IPS-18c (cell line): ENCODE results near the gene GOLGA3.
"Not testable (repeated sequence)": the region's sequence is repeated elsewhere in the genome, so short reads cannot be mapped to it uniquely, and the experiment has no call there.

Experiments
- H3K4me3 ChIP-seq: 2 replicates; pipeline ENCODE4 v1.7.0; 2013; ENCODE audit warnings: low read depth, mild to moderate bottlenecking, low read length, moderate library complexity; ENCODE audit not compliant: insufficient read depth
- H3K9me3 ChIP-seq: one replicate; pipeline ENCODE4 v1.6.1; 2013; ENCODE audit warnings: mild to moderate bottlenecking, low read length, moderate library complexity; ENCODE audit not compliant: control insufficient read depth, insufficient read depth

The GOLGA3 gene, protein sequence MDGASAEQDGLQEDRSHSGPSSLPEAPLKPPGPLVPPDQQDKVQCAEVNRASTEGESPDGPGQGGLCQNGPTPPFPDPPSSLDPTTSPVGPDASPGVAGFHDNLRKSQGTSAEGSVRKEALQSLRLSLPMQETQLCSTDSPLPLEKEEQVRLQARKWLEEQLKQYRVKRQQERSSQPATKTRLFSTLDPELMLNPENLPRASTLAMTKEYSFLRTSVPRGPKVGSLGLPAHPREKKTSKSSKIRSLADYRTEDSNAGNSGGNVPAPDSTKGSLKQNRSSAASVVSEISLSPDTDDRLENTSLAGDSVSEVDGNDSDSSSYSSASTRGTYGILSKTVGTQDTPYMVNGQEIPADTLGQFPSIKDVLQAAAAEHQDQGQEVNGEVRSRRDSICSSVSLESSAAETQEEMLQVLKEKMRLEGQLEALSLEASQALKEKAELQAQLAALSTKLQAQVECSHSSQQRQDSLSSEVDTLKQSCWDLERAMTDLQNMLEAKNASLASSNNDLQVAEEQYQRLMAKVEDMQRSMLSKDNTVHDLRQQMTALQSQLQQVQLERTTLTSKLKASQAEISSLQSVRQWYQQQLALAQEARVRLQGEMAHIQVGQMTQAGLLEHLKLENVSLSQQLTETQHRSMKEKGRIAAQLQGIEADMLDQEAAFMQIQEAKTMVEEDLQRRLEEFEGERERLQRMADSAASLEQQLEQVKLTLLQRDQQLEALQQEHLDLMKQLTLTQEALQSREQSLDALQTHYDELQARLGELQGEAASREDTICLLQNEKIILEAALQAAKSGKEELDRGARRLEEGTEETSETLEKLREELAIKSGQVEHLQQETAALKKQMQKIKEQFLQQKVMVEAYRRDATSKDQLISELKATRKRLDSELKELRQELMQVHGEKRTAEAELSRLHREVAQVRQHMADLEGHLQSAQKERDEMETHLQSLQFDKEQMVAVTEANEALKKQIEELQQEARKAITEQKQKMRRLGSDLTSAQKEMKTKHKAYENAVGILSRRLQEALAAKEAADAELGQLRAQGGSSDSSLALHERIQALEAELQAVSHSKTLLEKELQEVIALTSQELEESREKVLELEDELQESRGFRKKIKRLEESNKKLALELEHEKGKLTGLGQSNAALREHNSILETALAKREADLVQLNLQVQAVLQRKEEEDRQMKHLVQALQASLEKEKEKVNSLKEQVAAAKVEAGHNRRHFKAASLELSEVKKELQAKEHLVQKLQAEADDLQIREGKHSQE (N-terminal part only)

DNA sequence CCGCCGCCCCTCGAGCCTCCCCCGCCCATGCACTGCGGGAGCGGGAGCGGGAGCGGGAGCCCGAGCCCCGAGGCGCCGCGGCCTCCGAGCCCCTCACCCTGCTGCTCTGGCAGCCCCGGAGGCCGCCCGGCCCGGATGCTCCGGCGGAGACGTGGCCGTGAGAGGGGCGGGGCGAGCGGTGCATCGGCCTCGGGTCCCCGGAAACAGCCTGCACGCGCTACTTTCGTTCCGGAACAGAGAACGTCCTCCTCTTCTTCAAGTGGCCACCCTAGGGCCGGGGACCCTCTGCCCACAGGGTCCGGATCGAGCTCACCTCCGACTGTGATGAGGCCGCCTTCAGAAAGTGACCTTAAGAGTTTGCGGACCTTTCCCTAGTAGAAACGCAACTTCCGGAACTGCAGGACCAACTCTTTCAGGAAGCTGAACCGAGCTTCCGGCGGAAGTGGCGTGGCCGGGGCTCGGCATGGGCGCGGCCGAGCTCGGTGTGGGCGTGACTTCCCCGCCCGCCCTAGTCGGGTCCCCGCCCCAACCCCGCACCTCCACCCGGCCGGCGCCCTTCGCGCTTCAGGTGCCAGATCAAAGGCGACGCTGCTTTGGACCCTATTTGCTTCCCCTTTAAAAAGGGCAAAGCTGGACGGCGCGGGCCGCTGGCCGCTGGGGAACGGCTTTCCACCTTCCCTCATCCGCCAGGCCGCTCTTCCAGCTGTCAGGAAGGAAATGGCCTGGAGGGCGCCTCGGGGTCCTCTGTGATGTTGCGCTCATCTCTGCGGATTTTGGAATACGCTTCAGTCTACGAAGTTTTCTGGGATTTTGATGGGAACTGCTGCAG, at the start of gene GOLGA3:
GOLGA3 (minus strand) TSS at position 164 of the 829 bp plus-strand sequence. CDS start 6,741 bp downstream, outside the sequence.
- Histone ChIP-seq H3K9me3 (peaks cover 2% of the 10 kb centered on the region), H3K4me3 (peak within 1 kb of the TSS; percentile 95)

DNA sequence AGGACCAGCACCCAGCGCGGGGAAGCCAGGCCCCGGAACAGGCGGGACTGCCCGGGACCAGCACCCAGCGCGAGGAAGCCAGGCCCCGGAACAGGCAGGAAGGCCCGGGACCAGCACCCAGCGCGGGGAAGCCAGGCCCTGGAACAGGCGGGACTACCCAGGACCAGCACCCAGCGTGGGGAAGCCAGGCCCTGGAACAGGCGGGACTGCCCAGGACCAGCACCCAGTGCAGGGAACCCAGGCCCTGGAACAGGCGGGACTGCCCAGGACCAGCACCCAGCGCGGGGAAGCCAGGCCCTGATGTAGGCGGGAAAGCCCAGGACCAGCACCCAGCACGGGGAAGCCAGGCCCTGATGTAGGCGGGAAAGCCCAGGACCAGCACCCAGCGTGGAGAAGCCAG, 46.0 kb upstream of the GOLGA3 start:
- not testable (repeated sequence) for H3K9me3 ChIP-seq, H3K4me3 ChIP-seq

DNA sequence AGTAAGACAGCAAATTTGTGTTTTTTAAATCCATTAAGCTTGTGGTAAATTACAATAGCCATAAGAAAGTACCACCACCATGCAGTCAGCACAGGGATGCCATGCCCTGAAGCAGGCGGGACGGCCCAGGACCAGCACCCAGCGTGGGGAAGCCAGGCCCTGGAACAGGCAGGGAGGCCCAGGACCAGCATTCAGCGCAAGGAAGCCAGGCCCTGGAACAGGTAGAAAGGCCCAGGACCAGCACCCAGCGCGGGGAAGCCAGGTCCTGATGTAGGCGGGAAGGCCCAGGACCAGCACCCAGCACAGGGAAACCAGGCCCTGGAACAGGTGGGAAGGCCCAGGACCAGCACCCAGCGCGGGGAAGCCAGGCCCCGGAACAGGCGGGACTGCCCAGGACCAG, 45.5 kb upstream of the GOLGA3 start:
- no peak overlapping the region for H3K4me3 ChIP-seq
- H3K9me3 ChIP-seq = no peaks in the 10 kb centered on the region

DNA sequence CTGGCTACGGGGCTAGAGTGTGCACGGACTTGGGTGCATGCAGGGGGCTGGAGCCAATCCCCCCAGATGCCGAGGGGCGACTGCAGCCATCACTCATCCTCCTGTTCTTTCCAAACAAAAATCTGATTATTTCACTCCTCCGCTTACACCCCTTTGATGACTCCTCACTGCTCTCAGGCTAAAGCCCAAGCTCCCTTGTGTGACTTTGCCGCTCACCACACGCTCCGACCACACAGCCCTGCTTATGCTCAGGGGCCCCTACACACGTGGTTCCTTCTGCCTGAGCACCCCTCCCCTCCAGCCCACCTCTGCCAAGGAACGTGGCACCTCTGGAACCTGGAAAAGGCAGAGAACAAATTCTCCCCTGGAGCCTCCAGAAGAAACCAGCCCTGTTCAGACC, 45.1 kb upstream of the GOLGA3 start:
- no peak overlapping the region for H3K4me3 ChIP-seq
- no peaks in the 10 kb centered on the region for H3K9me3 ChIP-seq

DNA sequence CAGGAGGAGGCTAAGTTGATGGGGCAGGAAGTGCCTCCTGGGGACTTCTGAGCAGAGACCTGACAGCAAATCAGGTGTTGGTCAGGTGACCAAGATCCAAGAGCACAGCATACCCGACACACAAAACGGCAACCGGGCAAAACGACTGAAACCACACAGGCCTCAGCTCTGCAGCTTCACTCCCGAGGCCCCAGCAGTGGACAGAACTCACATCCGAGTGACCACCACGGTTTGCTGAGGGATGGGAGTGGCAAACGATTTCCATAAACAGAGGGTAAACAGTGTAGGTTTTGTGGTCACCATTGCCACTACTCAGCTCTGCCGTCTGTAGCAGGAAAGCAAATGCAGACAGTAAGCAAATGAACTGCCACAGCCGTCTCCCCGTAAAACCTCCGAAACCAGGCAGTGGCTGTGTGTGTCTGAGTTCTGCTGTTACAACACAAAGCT, 44.3 kb upstream of the GOLGA3 start:
- no peak overlapping the region for H3K4me3 ChIP-seq
- no peaks in the 10 kb centered on the region for H3K9me3 ChIP-seq

DNA sequence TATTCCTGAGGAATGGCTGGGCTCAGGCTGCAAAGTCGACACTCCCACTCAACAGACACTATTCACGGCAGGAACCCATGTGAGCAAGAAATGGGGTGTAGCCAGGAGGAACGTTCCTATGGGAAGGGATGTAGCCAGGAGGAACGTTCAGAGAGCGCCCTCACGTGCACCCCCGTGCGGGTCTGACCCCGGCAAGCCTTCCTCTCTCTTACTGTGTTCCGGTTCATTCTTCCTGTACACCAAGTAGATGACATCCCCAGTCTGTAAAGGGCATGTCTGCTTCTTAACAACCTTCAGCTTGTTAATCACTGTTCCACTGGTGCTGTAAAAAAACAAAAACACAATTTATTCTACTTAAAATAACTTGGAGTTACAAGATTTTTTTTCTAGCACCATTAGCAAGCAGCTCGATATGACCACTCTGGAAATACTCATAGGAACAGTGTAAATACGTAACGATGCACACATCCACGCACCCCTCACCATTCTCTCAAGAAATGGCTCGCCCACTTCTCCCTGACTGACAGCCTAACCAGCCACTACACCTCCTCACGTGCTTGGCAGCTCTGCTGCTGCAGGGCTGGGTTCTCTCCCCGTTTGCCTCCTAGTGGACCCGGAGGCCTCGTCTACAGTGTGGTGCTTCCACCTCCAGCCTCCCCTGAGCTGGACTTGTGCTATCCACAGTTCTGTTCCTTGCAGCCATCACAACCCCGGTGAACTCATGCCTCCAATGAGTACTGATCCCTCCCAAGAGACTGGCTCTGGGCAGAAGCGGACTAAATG, 43.6 kb upstream of the GOLGA3 start:
- Histone ChIP-seq H3K4me3 (no peak overlapping the region), H3K9me3 (no peaks in the 10 kb centered on the region)

DNA sequence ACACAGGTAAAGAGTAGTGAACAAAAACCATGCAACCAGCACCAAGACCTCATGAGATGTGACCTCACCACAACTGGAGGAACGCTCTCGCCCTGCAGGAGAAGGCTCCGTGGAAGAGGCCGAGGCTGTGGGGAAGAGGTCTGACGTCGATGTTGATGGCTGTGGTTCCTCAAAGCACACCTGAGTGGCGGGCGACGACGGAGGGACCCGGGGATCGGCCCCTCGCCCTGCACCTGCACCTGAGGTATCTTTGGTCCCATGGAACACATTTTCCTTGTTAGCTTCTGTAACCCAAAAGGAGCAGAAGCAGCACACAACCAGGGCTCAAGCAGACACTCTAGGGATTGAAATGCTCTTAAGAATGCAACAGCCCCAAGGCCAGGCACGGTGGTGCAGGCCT, 40.9 kb upstream of the GOLGA3 start:
- no peaks in the 10 kb centered on the region for H3K9me3 ChIP-seq
- no peak overlapping the region for H3K4me3 ChIP-seq

DNA sequence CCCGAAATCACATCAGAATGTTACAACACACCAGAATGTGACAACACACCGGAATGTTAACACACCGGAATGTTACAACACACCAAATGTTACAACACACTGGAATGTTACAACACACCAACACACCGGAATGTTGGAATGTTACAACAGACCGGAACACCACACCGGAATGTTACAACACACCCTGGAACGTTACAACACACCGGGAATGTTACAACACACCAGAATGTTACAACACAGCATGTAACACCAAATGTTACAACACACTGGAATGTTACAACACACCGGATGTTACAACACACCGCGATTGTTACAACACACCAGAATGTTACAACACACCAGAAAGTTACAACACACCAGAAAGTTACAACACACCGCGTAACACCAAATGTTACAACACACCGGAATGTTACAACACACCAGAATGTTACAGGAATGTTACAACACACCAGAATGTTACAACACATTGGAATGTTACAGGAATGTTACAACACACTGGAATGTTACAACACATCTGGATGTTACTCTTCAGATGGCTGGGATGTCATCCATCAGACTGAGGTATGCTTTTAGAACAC, 37.7 kb upstream of the GOLGA3 start:
- Histone ChIP-seq H3K4me3 (no peak overlapping the region), H3K9me3 (no peaks in the 10 kb centered on the region)

DNA sequence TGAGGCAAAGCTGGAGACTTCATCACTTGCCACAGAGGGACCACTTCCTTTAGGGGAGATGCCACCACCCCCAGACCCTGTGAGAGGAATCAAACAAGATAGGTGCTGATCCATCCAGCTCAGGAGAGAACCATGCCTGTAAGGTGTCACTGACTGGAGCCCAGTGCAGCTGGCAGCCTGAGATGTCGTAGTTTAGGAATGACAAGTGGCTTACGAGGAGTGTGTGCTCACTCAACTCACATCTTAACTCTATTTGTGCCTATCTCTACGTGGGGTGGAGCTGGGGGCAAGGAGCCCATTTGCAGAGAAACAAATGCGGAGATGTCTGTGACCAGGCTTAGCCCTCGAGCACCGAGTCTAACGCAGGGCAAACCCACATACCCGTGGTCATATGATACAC, 32.9 kb upstream of the GOLGA3 start:
- Histone ChIP-seq H3K4me3 (no peak overlapping the region), H3K9me3 (no peaks in the 10 kb centered on the region)

DNA sequence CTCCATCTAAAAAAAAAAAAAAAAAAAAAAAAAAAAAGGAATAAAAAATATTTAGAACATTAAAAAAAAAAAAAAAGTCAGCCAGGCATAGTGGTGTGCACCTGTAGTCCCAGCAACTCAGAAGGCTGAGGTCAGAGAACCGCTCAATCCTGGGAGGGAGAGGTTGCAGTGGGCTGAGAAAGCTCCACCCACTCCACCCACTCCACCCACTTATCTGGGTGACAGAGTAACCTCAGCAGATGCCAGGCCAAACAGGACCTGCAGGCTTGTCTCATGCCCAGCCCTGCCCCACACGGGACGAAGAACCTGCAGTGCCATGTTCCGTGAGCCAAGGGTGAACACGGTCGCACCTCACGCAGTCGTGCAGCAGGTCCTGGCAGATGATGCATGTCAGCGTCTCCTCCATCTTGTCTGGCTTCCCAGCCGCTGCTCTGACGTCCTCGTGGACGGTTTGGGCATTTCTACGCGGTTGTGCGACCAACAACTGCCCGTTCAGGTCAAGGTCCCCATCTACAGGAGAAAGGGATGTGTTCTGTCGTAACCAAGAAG, 30.1 kb upstream of the GOLGA3 start:
- Histone ChIP-seq H3K4me3 (no peak overlapping the region), H3K9me3 (no peaks in the 10 kb centered on the region)

DNA sequence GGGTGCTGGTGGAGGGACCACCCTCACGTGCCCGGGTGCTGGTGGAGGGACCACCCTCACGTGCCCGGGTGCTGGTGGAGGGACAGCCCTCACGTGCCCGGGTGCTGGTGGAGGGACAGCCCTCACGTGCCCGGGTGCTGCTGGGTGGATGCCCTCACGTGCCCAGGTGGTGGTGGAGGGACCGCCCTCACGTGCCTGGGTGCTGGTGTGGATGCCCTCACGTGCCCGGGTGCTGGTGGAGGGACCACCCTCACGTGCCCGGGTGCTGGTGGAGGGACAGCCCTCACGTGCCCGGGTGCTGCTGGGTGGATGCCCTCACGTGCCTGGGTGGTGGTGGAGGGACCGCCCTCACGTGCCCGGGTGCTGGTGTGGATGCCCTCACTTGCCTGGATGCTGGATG, 28.4 kb upstream of the GOLGA3 start:
- H3K9me3 ChIP-seq, H3K4me3 ChIP-seq: not testable (repeated sequence)

DNA sequence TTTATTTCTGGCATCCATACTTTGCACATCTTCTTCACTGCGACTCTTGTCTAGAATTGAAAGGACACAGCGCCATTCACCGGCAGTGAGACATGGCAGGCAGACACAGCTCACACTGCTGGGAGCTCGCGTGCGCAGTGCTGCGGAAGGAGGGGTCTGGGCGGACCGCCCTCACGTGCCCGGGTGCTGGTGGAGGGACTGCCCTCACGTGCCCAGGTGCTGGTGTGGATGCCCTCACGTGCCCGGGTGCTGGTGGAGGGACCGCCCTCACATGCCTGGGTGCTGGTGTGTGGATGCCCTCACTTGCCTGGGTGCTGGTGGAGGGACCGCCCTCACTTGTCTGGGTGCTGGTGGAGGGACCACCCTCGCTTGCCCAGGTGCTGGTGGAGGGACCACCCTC, 27.9 kb upstream of the GOLGA3 start:
- Histone ChIP-seq H3K9me3 (no peaks in the 10 kb centered on the region), H3K4me3 (no peak overlapping the region)

DNA sequence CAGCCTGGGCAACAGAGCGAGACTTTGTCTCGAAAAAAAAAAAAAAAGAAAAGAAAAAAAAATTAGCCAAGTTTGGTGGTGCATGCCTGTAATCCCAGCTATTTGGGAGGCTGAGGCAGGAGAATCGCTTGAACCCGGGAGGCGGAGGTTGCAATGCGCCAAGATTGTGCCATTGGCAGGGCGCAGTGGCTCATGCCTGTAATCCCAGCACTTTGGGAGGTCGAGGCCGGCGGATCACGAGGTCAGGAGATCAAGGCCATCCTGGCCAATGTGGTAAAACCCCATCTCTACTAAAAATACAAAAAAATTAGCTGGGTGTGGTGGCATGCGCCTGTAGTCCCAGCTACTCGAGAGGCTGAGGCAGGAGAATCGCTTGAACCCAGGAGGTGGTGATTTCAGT, 26.5 kb upstream of the GOLGA3 start:
- H3K4me3 ChIP-seq = not testable (repeated sequence)

DNA sequence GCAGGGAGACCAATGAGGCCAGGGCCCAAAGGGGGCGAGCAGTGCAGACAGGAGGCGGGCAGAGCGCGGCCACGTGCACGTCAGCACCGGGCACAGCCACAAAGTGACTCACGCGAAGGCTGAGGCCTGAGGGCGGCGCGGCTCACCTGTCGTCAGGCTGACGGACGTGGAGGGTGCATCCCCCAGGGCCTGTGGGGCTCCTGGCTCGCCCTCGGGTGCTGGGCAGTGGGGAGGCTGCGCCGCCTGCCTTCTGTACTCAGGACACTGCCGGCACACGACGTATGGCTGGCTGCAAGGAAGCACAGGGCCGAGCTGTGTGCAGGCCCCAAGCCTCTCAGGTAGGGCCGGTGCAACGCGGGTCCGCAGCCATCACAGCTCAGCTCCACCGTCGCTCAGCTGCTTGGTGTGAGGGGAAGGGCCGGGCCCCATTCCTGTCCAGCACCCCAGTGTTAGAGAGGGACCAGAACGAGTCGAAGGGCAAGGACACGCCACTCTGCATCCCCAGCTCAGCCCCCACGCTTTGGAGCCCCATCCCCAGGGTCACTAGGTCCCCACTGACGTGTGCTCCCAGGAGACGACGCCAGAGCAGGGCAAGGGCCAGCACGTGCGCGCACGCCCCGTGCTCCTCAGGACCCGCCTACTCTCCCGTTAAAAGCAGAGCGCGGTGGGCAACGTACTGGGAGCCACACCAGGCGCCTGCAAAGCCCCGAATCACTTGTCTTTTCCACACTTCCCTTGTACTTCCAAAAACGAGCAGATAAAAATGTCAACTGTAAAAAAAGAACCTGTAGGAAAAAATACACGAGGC, 24.8 kb upstream of the GOLGA3 start:
- no peaks in the 10 kb centered on the region for H3K9me3 ChIP-seq

More for the DNA sequence above, 26.5 kb upstream of the GOLGA3 start:
- H3K9me3 ChIP-seq = not testable (repeated sequence)

DNA sequence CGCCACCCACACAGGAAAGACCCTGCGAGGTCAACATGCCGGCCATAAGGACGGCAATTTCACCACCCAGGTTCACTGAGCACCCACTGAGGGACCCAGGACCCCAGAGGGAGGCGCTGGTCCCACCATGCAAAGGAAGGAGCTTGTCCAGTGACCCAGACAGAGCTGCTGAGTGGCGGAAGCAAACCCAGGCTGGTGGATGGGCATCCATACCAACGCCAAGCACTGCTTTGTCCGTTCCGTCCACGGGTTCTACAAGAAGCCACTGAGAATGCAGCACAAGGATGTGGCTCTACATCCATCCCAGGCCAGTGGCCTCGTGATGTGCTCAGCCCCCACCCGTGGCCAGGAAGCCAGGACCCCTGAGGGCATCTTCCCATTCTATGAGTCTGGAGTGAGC, 23.8 kb upstream of the GOLGA3 start:
- Histone ChIP-seq H3K9me3 (no peaks in the 10 kb centered on the region), H3K4me3 (no peak overlapping the region)

More for the DNA sequence above, 24.8 kb upstream of the GOLGA3 start:
- no peak overlapping the region for H3K4me3 ChIP-seq
